ENCODE results near the gene KIF21B. TPM values are rescaled to one million over a fixed set of nuclear protein-coding genes. Genes with fewer than 3 reads are reported as not detected.

The KIF21B gene
- total and polyA plus RNA-seq, 2 of the 4 experiments (the other 2 are of a cell fraction) = 0.36 to 0.55 TPM

- TF ChIP-seq ELK1 (IDR thresholded peaks at IDR 0.05; ENCODE audit: borderline replicate concordance, low read depth, low read length) (no peak), CEBPB (IDR thresholded peaks at IDR 0.05; ENCODE audit: low read depth, low read length) (no peak), RFX5 (IDR thresholded peaks at IDR 0.05; ENCODE audit: low read depth, low read length) (no peak)
- dilution Hi-C loops (cut with HindIII; ENCODE audit: low sequenced_read_pairs, unreplicated experiment) = no loop called here
Observed at GRCh38 chr1:200958597-200958996, 64.9 kb downstream of the KIF21B start.

More at GRCh38 chr1:200958597-200958996, 64.9 kb downstream of the KIF21B start:
- ChIA-PET POLR2A (ENCODE audit: unreplicated experiment) (no interaction called here), CTCF (no interaction called here)
- no peak overlapping the region for H3K27ac ChIP-seq (ENCODE audit: insufficient read depth, low read length)
- no peak overlapping the region for H2BK20ac ChIP-seq (ENCODE audit: low read depth, low read length)
- no peak overlapping the region for H2BK15ac ChIP-seq (ENCODE audit: low read depth, low read length)
- BruUV-seq (replicated peaks) = no TSS peak
- intact Hi-C loops (cut with micrococcal nuclease) = no loop called here
- no peak overlapping the region for H3K9ac ChIP-seq (ENCODE audit: low read depth, low read length)
- H4K8ac ChIP-seq (ENCODE audit: low read depth in 2 of 2, low read length in 2 of 2) = no peak overlapping the region
- H3K56ac ChIP-seq (ENCODE audit: extremely low read depth, insufficient read depth, low read length) = no peak overlapping the region
- in situ Hi-C loops (cut with MboI; ENCODE audit: low sequenced_read_pairs) = no loop called here
- H3K4me1 ChIP-seq (ENCODE audit: control insufficient read depth, insufficient read depth, low read length) = no peaks in the 10 kb centered on the region
- no peak overlapping the region for H2BK5ac ChIP-seq (ENCODE audit: low read depth, low read length, poor library complexity, severe bottlenecking)
- H2AK9ac ChIP-seq (replicated peaks; ENCODE audit: low read depth, low read length, poor library complexity) = no peak overlapping the region
- no peak overlapping the region for H3K4ac ChIP-seq (ENCODE audit: low read depth, low read length)
- no peak overlapping the region for H3K4me3 ChIP-seq (ENCODE audit: insufficient read depth, low read depth, low read length)
- WGBS, 2 experiments (ENCODE audit: extremely low coverage in 2 of 2, insufficient read length in 1 of 2) = no CpG with 5 or more reads among the region's 11 CpGs
- no peaks in the 10 kb centered on the region for H3K36me3 ChIP-seq (ENCODE audit: control insufficient read depth, insufficient read depth, low read length)
- no peak overlapping the region for H4K5ac ChIP-seq (ENCODE audit: low read depth, low read length)
- H3K14ac ChIP-seq (replicated peaks; ENCODE audit: low read depth, low read length) = no peak overlapping the region
- peaks cover 49% of the 10 kb centered on the region for H3K27me3 ChIP-seq (ENCODE audit: control insufficient read depth, insufficient read depth, low read length)
- DNase-seq = no peak
- no peaks in the 10 kb centered on the region for H3K9me1 ChIP-seq (ENCODE audit: insufficient read depth, low read length)
- ATAC-seq (ENCODE audit: low read depth) = no peak
- H3K79me1 ChIP-seq (ENCODE audit: low read depth in 1 of 2, low read length in 2 of 2) = no peaks in the 10 kb centered on the region
- H3K4me2 ChIP-seq (ENCODE audit: low read depth, low read length) = no peak overlapping the region
- no peaks in the 10 kb centered on the region for H3K9me3 ChIP-seq (ENCODE audit: control insufficient read depth, insufficient read depth, low read length)
- H2AK5ac ChIP-seq (ENCODE audit: low read depth, low read length) = no peak overlapping the region
- H4K91ac ChIP-seq (ENCODE audit: insufficient read depth, low read depth, low read length) = no peak overlapping the region
- no peaks in the 10 kb centered on the region for H4K20me1 ChIP-seq (ENCODE audit: insufficient read depth, low read length)
- no peak overlapping the region for H2BK120ac ChIP-seq (ENCODE audit: low read depth, low read length)
- no peak overlapping the region for H3K23ac ChIP-seq (ENCODE audit: low read depth, low read length)
- H3K18ac ChIP-seq (ENCODE audit: low read depth, low read length) = no peak overlapping the region
- no peak overlapping the region for H2AFZ ChIP-seq (replicated peaks; ENCODE audit: low read length, poor library complexity)

All from IMR-90 (cell line).